ENCODE measurements around the gene IGFLR1.
A peak's percentile ranks its signal among the peaks of the same experiment; 100 is the strongest.

IGFLR1 gene

GRCh38 chr19:35718345-35719041 is 23.8 kb downstream of the IGFLR1 start:
- Mint-ChIP-seq H3K4me3 (peak overlapping the region; percentile 92 to 96 (median 94)), H3K27me3 (ENCODE audit: low read depth) (peaks cover 4% of the 10 kb centered on the region), H3K36me3 (ENCODE audit: low read depth) (peaks cover 24% of the 10 kb centered on the region), H3K9me3 (no peaks in the 10 kb centered on the region), H3K27ac (peak overlapping the region; percentile 56 to 90 (median 87)), H3K4me1 (peaks cover 13% of the 10 kb centered on the region)
- no peak for TF ChIP-seq CTCF (IDR thresholded peaks at IDR 0.05; ENCODE audit: unreplicated experiment in 3 of 3)

- Mint-ChIP-seq H3K27ac (peak within 1 kb of the TSS; percentile 85 to 96 (median 95)), H3K27me3 (ENCODE audit: low read depth) (peaks cover 4% of the 10 kb centered on the region), H3K4me1 (peaks cover 13% of the 10 kb centered on the region), H3K36me3 (ENCODE audit: low read depth) (peaks cover 19% of the 10 kb centered on the region), H3K4me3 (peak within 1 kb of the TSS; percentile 92 to 96 (median 94)), H3K9me3 (no peaks in the 10 kb centered on the region)
- TF ChIP-seq CTCF (IDR thresholded peaks at IDR 0.05; ENCODE audit: unreplicated experiment in 3 of 3) = no peak
Measured at GRCh38 chr19:35717665-35718344, 24.4 kb downstream of the IGFLR1 start, which contains the start of gene KMT2B. Gene KMT2B, plus strand, starts transcription at chr19:35718003. Its CDS starts 16 bp downstream, at chr19:35718019.

- Mint-ChIP-seq H3K36me3 (ENCODE audit: low read depth) (peaks cover 12% of the 10 kb centered on the region), H3K27me3 (ENCODE audit: low read depth) (peaks cover 4% of the 10 kb centered on the region), H3K4me1 (peaks cover 13% of the 10 kb centered on the region), H3K9me3 (no peaks in the 10 kb centered on the region), H3K27ac (peak overlapping the region; percentile 85 to 96 (median 95)), H3K4me3 (peak overlapping the region; percentile 90 to 91 (median 90))
- TF ChIP-seq CTCF (IDR thresholded peaks at IDR 0.05; ENCODE audit: unreplicated experiment in 3 of 3) = peak; percentile 89 to 97 (median 92)
Measured at GRCh38 chr19:35716801-35717664, 25.2 kb downstream of the IGFLR1 start.

- peak overlapping the region; percentile 90 to 91 (median 90) for H3K4me3 Mint-ChIP-seq
- no peak for TF ChIP-seq CTCF (IDR thresholded peaks at IDR 0.05; ENCODE audit: unreplicated experiment in 3 of 3)
- H3K36me3 Mint-ChIP-seq (ENCODE audit: low read depth) = peaks cover 7% of the 10 kb centered on the region
- peaks cover 4% of the 10 kb centered on the region for H3K27me3 Mint-ChIP-seq (ENCODE audit: low read depth)
- no peaks in the 10 kb centered on the region for H3K9me3 Mint-ChIP-seq
- H3K4me1 Mint-ChIP-seq = peaks cover 13% of the 10 kb centered on the region
- peak overlapping the region; percentile 85 to 96 (median 95) for H3K27ac Mint-ChIP-seq
Measured at GRCh38 chr19:35715981-35716800, 26.1 kb downstream of the IGFLR1 start.

- TF ChIP-seq CTCF (IDR thresholded peaks at IDR 0.05; ENCODE audit: unreplicated experiment in 3 of 3) = no peak
- H3K36me3 Mint-ChIP-seq (ENCODE audit: low read depth) = peaks cover 4% of the 10 kb centered on the region
- no peak overlapping the region for H3K27ac Mint-ChIP-seq
- H3K4me1 Mint-ChIP-seq = peaks cover 13% of the 10 kb centered on the region
- H3K9me3 Mint-ChIP-seq = no peaks in the 10 kb centered on the region
- H3K4me3 Mint-ChIP-seq = peak overlapping the region; percentile 25 to 34 (median 34)
- H3K27me3 Mint-ChIP-seq (ENCODE audit: low read depth) = peaks cover 4% of the 10 kb centered on the region
Measured at GRCh38 chr19:35715355-35715809, 26.9 kb downstream of the IGFLR1 start.

All from nephron (organoid).